ENCODE results near the gene IRF5. TPM values are rescaled to one million over a fixed set of nuclear protein-coding genes. Genes with fewer than 3 reads are reported as not detected.
A peak's percentile ranks its signal among the peaks of the same experiment; 100 is the strongest.

The IRF5 gene
- total and polyA plus RNA-seq, 10 of the 15 experiments (the other 5 are each of a cell fraction or from before 2014, with no cell fraction given): 5.4 to 90.3 (median 61.7) TPM

DNA sequence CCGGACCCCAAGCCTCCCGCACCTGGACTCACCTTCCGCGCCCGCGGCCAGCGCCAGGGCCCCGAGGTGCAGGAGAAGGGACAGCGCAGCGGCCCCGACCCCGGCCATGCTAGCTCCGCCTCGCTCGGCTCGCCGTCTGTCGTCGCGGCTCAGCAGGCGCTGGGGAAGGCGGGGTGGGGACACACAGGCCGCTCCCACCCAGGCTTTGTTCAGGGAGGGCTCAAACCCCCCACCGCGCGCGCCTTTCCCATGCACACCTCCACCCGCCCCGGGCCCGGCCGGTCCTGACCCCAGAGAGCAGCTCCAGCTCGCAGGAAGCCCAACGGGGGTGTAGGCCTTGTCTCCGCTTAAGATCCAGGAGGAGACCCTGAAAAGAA, 27.2 kb upstream of the IRF5 start, which contains the start of gene KCP:
Gene KCP, minus strand, starts transcription at position 141 of the 377 bp plus-strand sequence. Its CDS starts 33 bp downstream, at position 108.
- Histone ChIP-seq H3K9ac (ENCODE audit: control insufficient read depth, insufficient read depth, low read length) (no peak within 1 kb of the TSS), H3K4me2 (ENCODE audit: control insufficient read depth, insufficient read depth) (no peak within 1 kb of the TSS), H3K4me1 (ENCODE audit: control insufficient read depth, insufficient read depth, low read length) (peaks cover 18% of the 10 kb centered on the region), H4K20me1 (ENCODE audit: control insufficient read depth, insufficient read depth) (no peaks in the 10 kb centered on the region), H3K9me3 (replicated peaks; ENCODE audit: control insufficient read depth, insufficient read depth, low read length) (no peaks in the 10 kb centered on the region), H3K27me3 (replicated peaks in 1 of 2; ENCODE audit: control insufficient read depth in 2 of 2, insufficient read depth in 2 of 2, low read length in 1 of 2) (no peaks in the 10 kb centered on the region), H3K27ac (ENCODE audit: control insufficient read depth, insufficient read depth) (no peak within 1 kb of the TSS), H2AFZ (ENCODE audit: control insufficient read depth, low read depth, low read length) (no peak within 1 kb of the TSS), H3K79me2 (ENCODE audit: control insufficient read depth, insufficient read depth, low read length) (no peaks in the 10 kb centered on the region), H3K36me3 (ENCODE audit: control insufficient read depth in 2 of 2, insufficient read depth in 2 of 2, low read length in 1 of 2) (no peaks in the 10 kb centered on the region), H3K4me3 (no peak within 1 kb of the TSS)
- ChIA-PET CTCF (interaction anchor here (0.6 to 5.3 kb wide), 7 partner anchors 12 to 180 kb away, joined by 3 to 41 read pairs (median 3); no protein-coding TSS in a partner anchor), RAD21 (ENCODE audit: unreplicated experiment) (interaction anchor here (0.5 to 3.0 kb wide), 4 partner anchors 23 to 241 kb away, joined by 3 to 12 read pairs (median 8); no protein-coding TSS in a partner anchor), POLR2A (interaction anchor here (1.2 to 4.4 kb wide), 2 partner anchors 26 to 30 kb away, joined by 5 to 23 read pairs; no protein-coding TSS in a partner anchor), SMC1A (ENCODE audit: uncharacterized antibody, unreplicated experiment) (interaction anchor here (1.1 to 2.4 kb wide), 6 partner anchors 34 to 181 kb away, joined by 3 to 9 read pairs (median 4); no protein-coding TSS in a partner anchor)
- no peak for ATAC-seq
- BruUV-seq (replicated peaks): no TSS peak
- no peak for TF ChIP-seq MYC (IDR thresholded peaks at IDR 0.05; ENCODE audit: insufficient read depth, insufficient read length, insufficient replicate concordance, low read length, severe bottlenecking)
- in situ Hi-C loops (cut with MboI): no loop called here
- intact Hi-C loops (cut with micrococcal nuclease; ENCODE audit: unreplicated experiment): no loop called here
- 54% methylated on average over 17 of the region's 34 CpGs for WGBS (ENCODE audit: insufficient coverage, insufficient replicate concordance, low lambda C conversion rate, missing lambda C conversion rate)
- no peak for FAIRE-seq
- DNase-seq (ENCODE audit: low read depth, low spot score): no peak

DNA sequence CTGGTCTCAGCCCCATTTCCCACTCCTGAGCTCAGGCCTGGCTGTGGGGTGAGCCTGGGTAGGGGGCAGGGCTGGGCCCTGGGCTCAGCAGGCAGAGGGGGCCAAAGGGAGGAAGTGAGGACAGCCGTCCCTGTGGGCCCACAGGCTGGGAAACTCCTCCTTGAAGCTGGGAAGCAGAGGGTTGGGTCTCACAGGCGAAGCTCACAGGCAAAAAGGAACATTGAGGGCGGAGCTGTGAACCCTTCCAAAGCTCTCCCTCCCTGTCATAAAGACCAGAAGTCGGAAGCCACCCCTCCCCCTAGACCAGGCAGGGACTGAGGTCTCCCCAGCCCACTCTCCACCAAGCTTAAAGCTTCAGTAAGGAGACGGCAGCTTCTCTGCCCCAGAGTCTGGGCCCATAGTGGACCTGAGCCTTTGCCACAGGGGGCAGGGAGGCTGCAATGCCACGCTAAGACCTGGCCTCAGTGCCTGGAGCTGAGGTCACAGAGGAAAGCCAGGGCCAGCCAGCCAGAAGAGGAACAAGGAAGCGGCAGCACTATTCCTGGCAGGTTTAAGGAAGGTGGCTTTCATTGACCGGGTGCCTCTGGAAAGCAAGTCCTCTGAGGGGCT, 26.2 kb upstream of the IRF5 start:
- Histone ChIP-seq H3K4me3 (no peak overlapping the region), H3K9ac (ENCODE audit: control insufficient read depth, insufficient read depth, low read length) (no peak overlapping the region), H4K20me1 (ENCODE audit: control insufficient read depth, insufficient read depth) (no peaks in the 10 kb centered on the region), H3K9me3 (replicated peaks; ENCODE audit: control insufficient read depth, insufficient read depth, low read length) (no peaks in the 10 kb centered on the region), H3K4me2 (ENCODE audit: control insufficient read depth, insufficient read depth) (no peak overlapping the region), H3K36me3 (ENCODE audit: control insufficient read depth in 2 of 2, insufficient read depth in 2 of 2, low read length in 1 of 2) (no peaks in the 10 kb centered on the region), H2AFZ (ENCODE audit: control insufficient read depth, low read depth, low read length) (no peak overlapping the region), H3K27me3 (replicated peaks in 1 of 2; ENCODE audit: control insufficient read depth in 2 of 2, insufficient read depth in 2 of 2, low read length in 1 of 2) (no peaks in the 10 kb centered on the region), H3K79me2 (ENCODE audit: control insufficient read depth, insufficient read depth, low read length) (no peaks in the 10 kb centered on the region), H3K4me1 (ENCODE audit: control insufficient read depth, insufficient read depth, low read length) (peaks cover 18% of the 10 kb centered on the region), H3K27ac (ENCODE audit: control insufficient read depth, insufficient read depth) (no peak overlapping the region)
- ATAC-seq (no peak), FAIRE-seq (no peak), DNase-seq (ENCODE audit: low read depth, low spot score) (no peak)
- POLR2A ChIA-PET: interaction anchor here (0.5 to 4.4 kb wide), 6 partner anchors 23 to 142 kb away, joined by 3 to 23 read pairs (median 5); partner anchors contain the start of gene IRF5
- intact Hi-C loops (cut with micrococcal nuclease; ENCODE audit: unreplicated experiment): no loop called here
- in situ Hi-C loops (cut with MboI): no loop called here
- CTCF ChIA-PET: interaction anchor here (0.9 to 5.3 kb wide), 9 partner anchors 9 to 306 kb away, joined by 3 to 41 read pairs (median 4); no protein-coding TSS in a partner anchor
- RAD21 ChIA-PET (ENCODE audit: unreplicated experiment): interaction anchor here (1.1 to 2.4 kb wide), 5 partner anchors 22 to 180 kb away, joined by 3 to 14 read pairs (median 9); no protein-coding TSS in a partner anchor
- BruUV-seq (replicated peaks): no TSS peak
- SMC1A ChIA-PET (ENCODE audit: uncharacterized antibody, unreplicated experiment): interaction anchor here (0.6 to 2.4 kb wide), 16 partner anchors 10 to 210 kb away, joined by 3 to 11 read pairs (median 4); partner anchors contain the start of gene IRF5
- WGBS (ENCODE audit: insufficient coverage, insufficient replicate concordance, low lambda C conversion rate, missing lambda C conversion rate): 66% methylated on average over 8 of the region's 8 CpGs
- TF ChIP-seq SPI1 (IDR thresholded peaks at IDR 0.05; ENCODE audit: borderline replicate concordance, insufficient read depth, low read depth, low read length) (peak; percentile 14; the same call in 1 of the 2 replicates), TCF12 (IDR thresholded peaks at IDR 0.05; ENCODE audit: low read depth, low read length) (no peak), RCOR1 (conservative IDR thresholded peaks at IDR 0.05; ENCODE audit: low read depth, low read length) (no peak)
